GM21825 (cell line): Measurements from ENCODE around the gene LRP1B.
"Not testable (repeated sequence)": the region's sequence is repeated elsewhere in the genome, so short reads cannot be mapped to it uniquely, and the experiment has no call there.

Source experiments
- ATAC-seq: cut with Tn5 transposase; IDR thresholded peaks from one replicate; pipeline ENCODE4 v1.9.1; 2021; ENCODE audit warnings: mild to moderate bottlenecking, moderate library complexity; ENCODE audit not compliant: unreplicated experiment

Gene LRP1B

DNA sequence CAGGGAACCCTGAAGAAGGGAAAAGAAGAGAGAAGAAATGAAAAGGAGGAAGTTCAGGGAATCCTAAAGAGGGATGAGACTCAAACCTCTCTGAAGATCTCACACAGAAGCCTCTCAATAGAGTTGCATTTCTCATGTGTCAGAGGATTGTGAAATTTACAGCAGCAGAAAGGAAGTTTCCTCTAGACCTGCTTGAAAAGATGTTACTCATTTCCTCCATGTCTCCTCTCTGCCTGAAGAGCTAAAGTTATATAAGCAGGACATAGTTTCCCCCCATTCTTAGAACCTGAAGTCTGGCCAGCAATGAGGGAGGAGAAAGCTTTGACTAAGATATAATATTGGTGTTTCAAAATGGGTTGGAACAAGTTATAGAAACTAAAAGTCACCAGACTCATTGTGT, 1155.6 kb downstream of the LRP1B start:
- ATAC-seq: no peak

DNA sequence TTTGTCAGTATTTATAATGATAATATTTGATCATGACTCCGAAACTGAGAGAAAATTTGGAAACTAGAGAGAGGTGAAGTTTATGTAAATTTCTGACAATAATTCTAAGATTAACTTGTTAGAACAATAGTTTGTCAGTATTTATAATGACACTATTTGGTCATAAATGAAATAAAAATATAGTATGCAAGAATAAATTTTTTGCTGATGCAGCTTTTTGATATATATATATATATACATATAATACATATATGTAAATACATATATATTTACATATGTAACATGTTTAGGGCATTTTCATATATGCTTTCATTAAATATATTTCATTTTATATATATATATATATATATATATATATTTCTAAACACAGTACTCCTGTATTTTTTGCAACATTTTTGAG, 1158.1 kb downstream of the LRP1B start:
- ATAC-seq: no peak

DNA sequence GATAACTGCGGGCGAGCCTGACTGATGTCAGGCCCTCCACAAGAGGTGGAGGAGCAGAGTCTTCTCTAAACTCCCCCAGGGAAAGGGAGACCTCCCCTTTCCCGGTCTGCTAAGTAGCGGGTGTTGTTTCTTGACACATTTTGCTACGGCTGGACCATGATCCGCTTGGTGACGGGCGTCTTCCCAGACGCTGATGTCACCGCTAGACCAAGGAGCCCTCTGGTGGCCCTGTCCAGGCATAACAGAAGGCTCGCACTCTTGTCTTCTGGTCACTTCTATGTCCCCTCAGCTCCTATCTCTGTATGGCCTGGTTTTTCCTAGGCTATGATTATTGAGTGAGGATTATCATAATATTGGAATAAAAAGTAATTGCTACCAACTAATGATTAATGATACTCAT, 1166.5 kb downstream of the LRP1B start:
- not testable (repeated sequence) for ATAC-seq

DNA sequence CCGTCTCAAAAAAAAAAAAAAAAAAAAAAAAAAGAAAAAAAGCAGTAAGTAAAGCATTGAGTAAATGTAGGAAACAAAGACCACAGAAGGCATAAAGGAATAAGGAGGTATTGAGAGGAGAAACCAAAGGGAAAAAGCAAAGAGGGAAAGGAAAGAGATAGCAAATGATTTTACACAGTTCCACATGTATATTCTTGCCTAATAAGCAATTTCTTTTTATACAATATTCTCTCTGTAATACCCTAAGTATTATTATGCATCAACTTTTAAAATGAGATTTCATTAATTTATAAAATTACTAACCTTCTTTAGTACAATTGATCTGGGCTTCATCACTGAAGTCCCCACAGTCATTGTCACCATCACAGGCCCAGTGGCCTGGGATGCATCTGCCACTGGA, 1180.9 kb downstream of the LRP1B start:
- no peak for ATAC-seq

DNA sequence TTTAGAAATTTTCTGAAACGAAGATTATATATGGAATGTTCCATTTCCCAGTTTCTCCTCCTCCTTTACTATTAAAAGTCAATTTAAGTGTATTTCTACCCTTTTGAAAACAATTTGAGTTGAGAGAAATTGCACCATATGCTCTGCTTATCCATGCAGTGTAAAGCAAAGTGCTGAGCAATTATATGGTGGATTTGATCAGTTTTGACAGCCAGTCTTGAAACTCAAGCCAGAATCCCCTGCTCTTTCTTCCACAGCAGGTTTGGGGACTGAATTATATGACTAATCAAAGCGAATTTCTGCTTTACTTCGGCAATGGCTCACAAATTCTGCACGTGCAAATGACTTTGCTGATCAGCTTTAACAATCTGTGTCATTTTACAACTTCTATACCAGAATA, 1183.6 kb downstream of the LRP1B start:
- no peak for ATAC-seq

DNA sequence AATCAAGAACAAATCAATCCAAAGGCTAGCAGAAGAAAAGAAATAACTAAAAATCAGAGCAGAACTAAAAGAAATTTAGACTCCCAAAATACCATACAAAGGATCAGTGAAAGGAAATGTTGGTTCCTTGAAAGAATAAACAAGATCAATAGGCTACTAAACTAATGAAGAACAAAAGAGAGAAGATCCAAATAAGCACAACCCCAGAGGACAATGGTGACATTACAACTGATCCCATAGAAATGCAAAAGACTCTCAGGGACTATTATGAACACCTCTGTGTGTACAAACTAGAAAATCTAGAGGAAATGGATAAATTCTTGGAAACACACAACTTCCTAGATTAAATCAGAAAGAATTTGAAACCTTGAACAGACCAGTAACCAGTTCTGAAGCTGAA, 1186.9 kb downstream of the LRP1B start:
- ATAC-seq: no peak

DNA sequence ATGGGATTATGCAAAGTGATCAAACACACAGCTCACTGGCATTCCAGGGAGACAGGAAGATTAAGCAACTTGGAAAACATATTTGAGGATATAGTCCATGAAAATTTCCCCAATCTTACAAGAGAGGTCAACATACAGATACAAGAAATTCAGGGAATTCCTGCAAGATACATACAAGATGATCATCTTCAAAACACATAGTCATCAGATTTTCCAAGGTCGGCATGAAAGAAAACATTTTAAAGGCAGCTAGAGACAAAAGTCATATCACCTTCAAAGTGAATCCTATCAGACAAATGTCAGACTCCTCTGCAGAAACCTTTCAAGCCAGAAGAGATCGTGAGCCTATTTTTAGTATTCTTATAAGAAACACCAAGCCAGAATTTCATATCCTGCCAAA, 1188.5 kb downstream of the LRP1B start:
- ATAC-seq: no peak

DNA sequence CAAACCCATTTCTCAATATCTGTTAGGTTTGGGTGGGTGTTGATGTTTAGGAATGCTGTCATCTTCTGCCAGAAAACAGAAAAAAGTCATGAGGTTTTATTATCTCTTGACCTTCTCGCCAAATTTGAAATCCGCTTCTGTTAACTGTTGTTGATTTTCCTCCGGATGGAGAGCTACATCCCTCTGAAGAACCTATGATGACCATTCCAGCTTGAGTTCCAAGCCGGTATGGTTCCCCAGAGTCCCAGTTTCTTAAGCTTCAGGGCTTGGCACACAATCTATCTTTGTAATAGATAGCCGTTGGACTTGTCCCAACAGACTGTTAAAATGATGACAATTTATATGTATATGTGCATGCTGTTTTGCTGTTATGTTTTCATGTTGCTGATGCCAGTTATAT, 1201.0 kb downstream of the LRP1B start:
- no peak for ATAC-seq

DNA sequence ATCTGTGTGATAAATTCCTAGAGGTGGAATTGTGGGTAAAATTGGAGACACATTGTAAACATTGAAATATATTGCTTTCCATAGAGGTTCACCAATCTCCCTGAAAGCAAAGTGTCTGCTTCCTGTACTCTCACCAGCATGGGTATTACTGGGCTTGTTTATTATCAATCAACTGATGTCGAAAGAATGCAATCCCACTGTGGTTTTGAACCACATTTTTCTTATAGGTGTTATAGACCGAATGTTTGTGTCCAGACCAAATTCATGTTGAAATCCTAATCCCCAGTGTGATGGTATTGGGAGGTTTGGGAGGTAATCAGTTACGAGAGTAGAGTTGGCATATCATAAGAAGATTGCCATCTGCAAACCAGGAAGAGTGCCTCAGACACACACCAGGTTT, 1212.4 kb downstream of the LRP1B start:
- no peak for ATAC-seq

DNA sequence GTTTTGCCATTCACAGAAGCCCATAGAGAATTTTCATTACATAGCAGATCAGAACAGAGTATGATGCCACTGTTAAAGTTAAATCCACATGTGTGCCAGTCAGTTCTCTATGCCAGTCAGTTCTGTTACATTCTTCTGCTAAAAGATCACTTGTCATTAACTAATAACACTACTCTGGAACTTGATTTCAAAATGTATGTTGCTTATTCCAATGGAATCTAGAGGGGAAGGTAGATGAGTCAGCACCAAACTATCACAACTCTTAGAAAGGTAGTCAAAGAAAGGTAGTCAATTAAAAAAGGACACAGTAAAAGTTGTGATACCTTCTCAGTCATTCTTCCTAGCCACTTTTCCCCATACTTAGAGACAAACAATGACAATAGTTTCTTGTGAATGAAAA, 1214.4 kb downstream of the LRP1B start:
- ATAC-seq: no peak

DNA sequence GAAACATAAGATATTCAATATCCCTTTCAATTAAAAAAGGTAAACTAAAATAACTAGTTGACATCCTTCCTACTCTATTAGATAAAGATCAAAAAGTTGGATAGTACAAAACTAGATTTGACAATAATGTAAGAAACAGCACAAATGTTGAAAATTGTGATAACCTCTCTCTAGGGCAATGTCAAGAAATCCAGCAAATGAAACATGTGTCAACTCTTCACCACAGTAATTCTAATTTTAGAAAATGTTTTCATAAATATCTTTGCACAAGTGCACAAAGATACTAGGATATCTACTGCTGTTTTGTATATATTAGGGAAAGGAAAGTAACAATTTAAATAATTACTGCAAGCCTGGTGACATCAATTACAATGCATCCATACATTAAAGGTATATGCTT, 1220.1 kb downstream of the LRP1B start:
- ATAC-seq: no peak

DNA sequence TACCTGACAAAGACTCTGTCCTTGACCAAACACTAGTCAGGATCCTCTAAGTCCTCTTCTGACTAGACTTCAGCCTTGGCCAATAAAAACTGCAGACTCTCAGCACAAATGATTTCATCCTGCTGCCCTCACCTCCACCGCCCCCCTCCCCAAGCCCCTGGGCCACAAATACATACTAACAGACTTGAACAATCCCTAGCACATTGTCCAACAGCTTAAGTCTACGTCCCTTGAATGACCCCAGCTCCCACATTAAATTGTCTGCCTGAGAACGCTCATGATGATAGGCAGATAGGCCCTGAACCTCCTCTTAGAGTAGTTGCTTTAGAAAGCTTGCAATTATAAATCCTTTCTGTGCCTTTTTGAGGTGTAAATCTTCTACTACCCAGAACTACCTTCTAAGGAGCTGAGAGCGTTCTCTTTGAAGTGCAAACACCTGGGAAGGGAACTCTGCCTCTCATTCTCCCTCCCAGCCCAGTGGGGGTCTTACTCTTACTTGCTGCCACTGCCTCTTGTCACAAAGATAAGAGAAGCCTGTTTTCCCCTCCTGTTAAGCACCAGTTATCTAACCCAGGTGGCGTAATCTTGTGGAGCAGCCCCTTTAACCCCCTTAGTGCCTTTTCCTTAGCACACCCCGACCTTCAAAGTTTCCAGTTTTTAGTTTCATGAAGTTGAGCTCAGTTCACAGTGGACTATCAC, 1225.6 kb downstream of the LRP1B start:
- ATAC-seq: no peak

DNA sequence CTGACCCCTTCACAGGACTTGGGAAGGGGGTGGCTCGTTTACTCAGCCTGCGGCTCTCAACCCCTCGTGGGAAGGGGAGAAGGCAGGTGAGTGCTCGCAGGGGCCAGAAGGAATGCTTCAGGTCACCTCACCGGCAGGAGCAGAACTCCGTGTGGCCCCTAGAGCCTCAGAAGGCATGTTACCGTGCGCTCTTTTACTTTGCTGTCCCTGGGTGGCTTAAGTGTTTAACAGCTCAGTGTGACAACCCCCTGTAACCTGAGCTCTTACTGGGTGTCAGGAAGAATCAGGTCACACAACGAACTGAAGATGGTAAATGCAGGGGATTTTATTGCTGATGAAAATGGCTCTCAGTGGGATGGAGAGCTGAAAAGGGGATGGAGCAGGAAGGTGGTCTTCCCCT, 1235.4 kb downstream of the LRP1B start:
- ATAC-seq: no peak

DNA sequence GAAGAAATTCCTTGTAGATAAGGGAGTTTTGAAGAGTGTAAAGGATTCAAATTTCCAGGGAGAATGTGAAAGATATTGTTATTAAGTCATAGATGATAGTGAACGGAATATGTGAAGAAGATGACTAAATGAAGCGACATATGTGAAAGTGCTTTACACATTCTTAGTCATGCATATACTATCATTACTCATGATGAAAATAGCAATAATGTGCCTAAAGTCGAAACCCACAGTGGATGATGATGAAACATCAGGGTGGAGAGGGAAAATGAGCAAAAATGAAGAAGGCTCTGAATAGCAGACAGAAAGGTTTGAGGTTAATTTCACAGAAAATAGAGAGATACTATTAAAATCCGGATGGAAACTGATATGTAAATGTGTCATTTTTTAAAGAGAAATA, 1237.1 kb downstream of the LRP1B start:
- ATAC-seq: no peak

DNA sequence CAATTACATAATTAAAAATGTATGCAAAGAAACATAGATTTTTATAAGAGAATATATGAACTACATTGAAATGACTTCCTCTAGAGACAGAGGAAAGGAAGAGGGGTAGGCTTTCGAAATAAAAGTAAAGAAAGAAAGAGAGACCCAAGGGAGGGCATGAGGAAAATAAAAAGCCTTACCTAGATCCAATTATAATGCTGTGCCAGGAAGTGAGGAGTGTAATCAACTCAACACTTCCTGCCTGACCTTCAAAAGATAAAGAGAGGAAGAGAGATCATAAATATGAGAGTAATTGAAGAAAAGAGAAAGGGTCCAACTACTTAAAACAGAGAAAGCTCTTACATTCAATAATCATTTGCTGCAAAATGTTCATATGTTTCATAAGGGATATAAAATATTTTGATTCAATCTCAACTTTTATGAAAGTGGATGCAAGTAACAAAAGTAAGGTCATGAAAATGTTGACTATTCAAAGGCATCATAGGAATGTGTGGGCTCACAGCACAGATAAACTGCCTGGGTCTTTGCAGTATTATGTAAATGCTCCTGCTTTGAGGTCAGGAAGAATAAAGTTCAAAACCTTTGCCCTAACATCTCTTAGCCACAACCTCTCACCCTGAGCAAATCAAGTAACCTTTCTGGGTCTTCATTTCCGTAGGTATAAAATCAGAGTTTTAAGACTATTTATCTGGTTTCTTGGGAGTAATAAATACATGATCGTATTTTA, 1237.7 kb downstream of the LRP1B start:
- ATAC-seq: no peak

DNA sequence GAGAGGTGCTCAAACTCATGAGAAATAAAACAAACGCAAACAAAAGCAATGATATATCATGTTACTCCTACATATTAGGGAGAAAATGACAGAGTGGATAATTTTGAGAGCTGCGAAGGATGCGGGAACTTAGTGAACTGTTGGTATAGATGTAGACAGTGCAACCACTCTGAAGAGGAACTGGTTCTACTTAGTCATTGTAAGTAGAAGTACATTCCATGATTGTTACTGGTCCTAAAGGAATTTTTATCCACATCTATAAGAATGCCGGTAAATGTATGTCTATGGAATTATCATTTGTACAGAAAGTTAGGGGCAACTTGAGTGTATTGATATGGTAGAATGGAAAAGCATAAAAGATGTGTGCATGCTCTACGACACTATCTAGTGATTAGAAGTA, 1238.4 kb downstream of the LRP1B start:
- no peak for ATAC-seq

DNA sequence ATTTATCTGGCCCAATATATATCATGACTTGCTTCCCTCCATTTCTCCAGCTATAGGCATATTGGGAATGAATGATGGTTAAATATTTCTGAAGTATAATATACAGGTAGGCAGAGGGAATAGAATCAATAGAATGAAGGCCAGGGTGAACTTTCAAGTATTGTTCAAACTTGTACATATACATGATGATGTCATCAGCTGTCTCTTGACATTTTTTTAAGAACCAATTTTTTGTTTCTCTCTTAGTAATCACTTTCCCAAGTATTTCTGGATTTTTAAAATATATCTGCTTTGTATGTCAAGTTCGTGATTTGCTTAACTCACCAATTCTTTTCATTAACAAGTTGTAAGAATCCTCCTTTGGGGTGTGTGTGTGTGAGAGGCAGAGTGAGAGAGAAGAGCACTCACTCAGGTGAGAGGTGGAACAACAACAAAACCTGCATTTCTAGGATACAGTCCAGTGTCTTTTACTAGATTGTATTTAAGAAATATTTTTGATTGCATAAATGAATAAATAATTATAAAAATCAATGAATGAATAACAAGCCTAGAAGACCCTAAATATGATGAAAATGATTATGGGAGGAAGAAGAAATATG, 1239.1 kb downstream of the LRP1B start:
- ATAC-seq: no peak

DNA sequence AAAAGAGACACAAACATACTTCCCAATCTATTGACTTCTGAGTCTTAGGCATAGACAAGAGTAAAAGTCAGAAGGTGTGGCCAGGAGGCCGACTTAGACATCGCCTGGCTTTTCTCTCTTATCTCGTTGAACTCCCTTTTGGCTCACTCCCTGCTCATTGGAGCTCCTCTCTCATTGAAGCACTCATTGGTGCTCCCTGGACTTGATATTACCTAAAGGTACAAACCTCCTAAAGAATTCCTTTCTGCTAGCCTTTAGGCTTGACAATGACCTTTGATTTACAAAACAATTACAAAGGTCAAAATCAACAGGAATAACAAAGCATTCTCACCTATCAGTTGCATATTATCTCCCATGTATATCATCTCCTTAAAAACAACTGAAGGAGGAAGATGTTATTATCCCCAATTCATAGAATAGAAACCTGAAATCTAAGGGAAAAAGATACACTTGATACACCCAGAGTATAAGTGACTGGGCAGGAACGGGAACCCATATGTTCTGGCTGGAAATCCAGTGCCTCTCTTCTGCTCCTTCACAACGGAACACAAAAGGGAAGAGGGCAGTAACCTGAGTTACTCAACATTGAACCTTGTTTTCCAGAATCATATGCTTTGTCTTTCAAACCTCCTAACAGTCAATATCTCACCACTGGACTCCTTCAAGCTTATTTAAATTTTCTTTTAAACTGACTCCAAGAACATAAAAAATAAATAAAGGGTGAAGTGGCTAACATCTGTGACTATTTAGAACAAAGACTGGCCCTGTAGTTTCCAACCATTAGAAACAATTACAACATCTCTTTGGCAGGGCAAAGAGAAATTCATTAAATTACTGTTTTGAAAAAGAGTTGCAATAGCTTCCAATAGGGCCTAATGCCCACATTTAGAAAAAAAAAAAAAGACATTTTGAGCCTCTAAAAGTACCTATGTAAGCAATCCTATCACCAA, 1247.9 kb downstream of the LRP1B start:
- no peak for ATAC-seq

DNA sequence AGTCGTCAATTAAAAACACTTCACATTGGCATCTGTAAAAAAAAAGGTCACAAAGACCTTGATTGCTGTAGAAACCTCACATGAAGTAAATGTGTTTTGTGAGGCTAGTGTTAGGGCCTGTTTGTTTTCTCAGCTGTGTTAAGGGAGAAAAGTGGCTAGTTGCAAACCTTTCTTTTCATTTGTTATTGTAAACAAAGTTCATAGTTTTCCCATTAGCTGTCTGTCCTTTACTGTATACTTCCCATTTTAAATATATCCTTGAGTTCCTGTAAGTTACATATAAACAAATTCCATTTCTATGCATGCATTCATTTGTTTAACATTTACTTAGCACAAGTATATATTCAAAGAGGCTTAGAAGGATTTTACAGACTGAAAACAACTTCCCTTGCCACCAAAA, 1250.2 kb downstream of the LRP1B start:
- ATAC-seq: no peak

DNA sequence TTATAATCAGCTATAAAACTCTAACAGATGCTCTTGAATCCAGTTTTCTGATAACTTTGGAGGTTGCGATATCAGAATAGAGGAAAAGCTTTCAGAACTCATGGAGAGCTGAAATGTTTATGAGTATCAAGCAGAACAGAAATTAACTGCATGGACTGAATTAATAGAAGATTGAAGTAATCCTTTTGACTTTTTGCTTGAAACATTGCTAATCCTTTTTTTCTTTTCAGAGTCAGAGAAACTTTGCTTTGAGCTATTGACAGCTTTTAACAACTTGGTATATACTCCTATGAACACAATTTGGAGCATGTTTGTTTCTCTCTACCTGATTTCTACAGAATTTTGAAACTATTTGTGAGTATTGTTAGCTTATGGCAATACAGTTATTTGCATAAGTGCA, 1254.8 kb downstream of the LRP1B start:
- no peak for ATAC-seq

DNA sequence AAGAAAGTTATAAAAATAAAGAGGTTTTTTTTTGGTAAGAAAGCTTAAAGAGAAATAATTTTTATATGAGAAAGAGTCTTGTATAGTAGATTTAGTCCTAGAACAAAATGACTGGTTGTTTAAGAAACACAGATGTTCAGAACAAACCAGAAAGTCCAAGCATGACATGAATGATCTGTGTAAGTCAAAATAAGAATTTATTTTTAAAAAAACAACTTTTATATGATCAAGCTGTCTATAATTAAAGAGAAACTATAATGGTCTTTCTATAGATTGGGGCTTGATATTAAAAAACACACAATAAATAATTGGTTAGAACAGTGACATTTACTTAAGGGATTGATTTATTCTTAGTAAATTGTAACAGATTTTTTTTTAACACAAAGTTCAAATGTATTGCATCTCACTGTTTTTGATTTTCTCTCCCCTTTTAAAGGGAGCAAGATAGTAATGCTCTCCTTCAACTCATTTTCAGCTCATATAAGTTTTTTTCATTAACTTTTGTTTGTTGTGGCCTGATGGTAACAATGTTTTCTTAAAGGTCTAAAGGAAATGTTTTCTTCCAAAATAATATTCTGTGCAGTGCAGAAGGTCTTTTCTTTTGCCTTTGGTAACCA, 1256.8 kb downstream of the LRP1B start:
- no peak for ATAC-seq
